T-cell (primary cell): ENCODE results near the gene FBXO44. TPM values are rescaled to one million over a fixed set of nuclear protein-coding genes. Genes with fewer than 3 reads are reported as not detected.
"Not testable (repeated sequence)": the region's sequence is repeated elsewhere in the genome, so short reads cannot be mapped to it uniquely, and the experiment has no call there.

Experiments
- ATAC-seq, 4 experiments: fragments of 200-7000 bp in 3 of 4; fragments of 150-1000 bp in 1 of 4; cut with Tn5 transposase; replicated peaks in 1 of 4; 1 replicate in 3 of 4; 2 replicates in 1 of 4; pipeline ENCODE4 v1.10.0; 2021; ENCODE audit warnings: moderate library complexity in 3 of 4, mild to moderate bottlenecking in 2 of 4, moderate number of reproducible peaks in 1 of 4
- CTCF ChIA-PET, 2 donors: fragments of 300-600 bp; sonication (Branson Sonifier 250); formaldehyde crosslinking; loops; one replicate each; lab custom pipeline; 2022; ENCODE audit warnings: antibody characterized with exemption in 2 of 2; lab: Charles Lee
- POLR2A ChIA-PET, 2 donors: fragments of 300-600 bp; sonication (Branson Sonifier 250); formaldehyde crosslinking; loops; one replicate each; lab custom pipeline; 2022; ENCODE audit warnings: antibody characterized with exemption in 2 of 2; lab: Charles Lee
- DNase-seq, 35 experiments: peaks; one replicate each; pipeline versions ENCODE4 v3.0.0 to v3.0.0-alpha.2; 2013 to 2023
- H3K27ac ChIP-seq: one replicate; pipeline ENCODE4 v1.5.1; 2013; ENCODE audit warnings: low read length
- H3K27me3 ChIP-seq, 2 experiments: replicated peaks in 1 of 2; 1 replicate in 1 of 2; 2 replicates in 1 of 2; pipeline versions ENCODE4 v1.6.1 to v1.7.0; 2013; ENCODE audit warnings: low read length in 1 of 2, mixed read lengths in 1 of 2; ENCODE audit not compliant: control insufficient read depth in 2 of 2, insufficient read depth in 2 of 2; ENCODE audit errors: extremely low read depth in 1 of 2
- H3K36me3 ChIP-seq, 2 donors: 1 replicate in 1 of 2; 2 replicates in 1 of 2; pipeline versions ENCODE4 v1.6.1 to v1.7.0; 2013; ENCODE audit warnings: low read length in 1 of 2; ENCODE audit not compliant: control insufficient read depth in 2 of 2, insufficient read depth in 1 of 2; ENCODE audit errors: extremely low read depth in 1 of 2
- H3K4me1 ChIP-seq, 2 experiments: 1 replicate in 1 of 2; 2 replicates in 1 of 2; pipeline versions ENCODE4 v1.6.1 to v1.7.0; 2013; ENCODE audit warnings: low read length in 2 of 2, mixed read lengths in 1 of 2; ENCODE audit not compliant: insufficient read depth in 2 of 2, control insufficient read depth in 1 of 2; ENCODE audit errors: extremely low read depth in 1 of 2
- H3K4me3 ChIP-seq, 2 donors: 1 replicate in 1 of 2; 2 replicates in 1 of 2; pipeline versions ENCODE4 v1.5.1 to v1.7.0; 2013; ENCODE audit warnings: mild to moderate bottlenecking in 2 of 2, low read length in 1 of 2, moderate library complexity in 1 of 2; ENCODE audit not compliant: control insufficient read depth in 1 of 2; ENCODE audit errors: extremely low read depth in 1 of 2
- H3K9me3 ChIP-seq: 2 replicates; pipeline ENCODE4 v1.7.0; 2013
- H3K27ac Mint-ChIP-seq, 2 donors: one replicate each; pipeline ENCODE4 v1.8.0; 2020 to 2021; ENCODE audit warnings: mild to moderate bottlenecking in 2 of 2, mixed read lengths in 2 of 2
- H3K27me3 Mint-ChIP-seq, 2 donors: one replicate each; pipeline ENCODE4 v1.8.0; 2021 to 2022; ENCODE audit warnings: mixed read lengths in 2 of 2
- H3K36me3 Mint-ChIP-seq: one replicate; pipeline ENCODE4 v1.8.0; 2021; ENCODE audit warnings: mixed read lengths
- H3K4me1 Mint-ChIP-seq, 3 donors: one replicate each; pipeline ENCODE4 v1.8.0; 2020 to 2022; ENCODE audit warnings: mixed read lengths in 3 of 3, mild to moderate bottlenecking in 1 of 3
- H3K4me3 Mint-ChIP-seq, 3 donors: one replicate each; pipeline ENCODE4 v1.8.0; 2020 to 2022; ENCODE audit warnings: mild to moderate bottlenecking in 3 of 3, mixed read lengths in 3 of 3, moderate library complexity in 3 of 3
- H3K9me3 Mint-ChIP-seq, 3 donors: one replicate each; pipeline ENCODE4 v1.8.0; 2020 to 2022; ENCODE audit warnings: mixed read lengths in 3 of 3
- WGBS: methylation state at CpG from one replicate; pipeline ENCODE4 v1.1.5; 2013; ENCODE audit warnings: missing lambda C conversion rate; ENCODE audit not compliant: insufficient coverage; 5-methylcytosine and 5-hydroxymethylcytosine counted together
- total RNA-seq, 35 experiments: library from RNA in 6 of 35; stranded (reverse) in 6 of 35; fragments of 120-200 nt in 1 of 35; gene quantifications; one replicate each; pipeline versions ENCODE4 v1.2.1 to v1.2.4 and lab custom pipeline; 2013 to 2026

The FBXO44 gene
- 10 to 100 TPM; 46.7 to 64.5 (median 54.3) TPM for total RNA-seq
- 26.6 TPM for total RNA-seq (2013)
- total RNA-seq (lab: John Stamatoyannopoulos, UW) = 5.0 to 64.1 (median 38.5) reads per million in 29 experiments

GRCh38 chr1:11654137-11654938 is at the start of gene FBXO44, which contains the start of gene FBXO2:
Gene FBXO44 (plus strand): TSS chr1:11654877. CDS start chr1:11655836, 959 bp downstream.
Gene FBXO2 (minus strand): TSS chr1:11654429. CDS start chr1:11654340, 89 bp downstream.
- H3K36me3 Mint-ChIP-seq = no peaks in the 10 kb centered on the region
- peak within 1 kb of the TSS; percentile 38 for H3K27ac ChIP-seq
- H3K36me3 ChIP-seq = peaks cover 0 to 12% of the 10 kb centered on the region in 2 donors
- DNase-seq = peak in 32 of 35 experiments; percentile 15 to 76 (median 52)
- CTCF ChIA-PET = interaction anchor here (0.7 to 5.6 kb wide), 4 partner anchors 9 to 65 kb away, joined by 3 to 56 read pairs (median 4); partner anchors contain the start of gene FBXO6 (in 1 of the 2)
- H3K4me3 Mint-ChIP-seq = peak within 1 kb of the TSS; percentile 70 to 81 (median 75)
- H3K27me3 Mint-ChIP-seq = no peaks in the 10 kb centered on the region
- POLR2A ChIA-PET = interaction anchor here in 1 of 2 donors (0.7 kb wide), 1 partner anchor 1550 kb away, joined by 5 read pairs; no protein-coding TSS in a partner anchor
- WGBS = 20% methylated on average over 80 of the region's 94 CpGs
- ATAC-seq = peak; percentile 78 to 87 (median 84)
- peaks cover 10 to 47% of the 10 kb centered on the region in 2 experiments for H3K4me1 ChIP-seq
- no peaks in the 10 kb centered on the region for H3K9me3 Mint-ChIP-seq
- no peaks in the 10 kb centered on the region for H3K9me3 ChIP-seq
- peak within 1 kb of the TSS in 1 of 2 donors; percentile 64 for H3K27ac Mint-ChIP-seq
- H3K4me3 ChIP-seq = peak within 1 kb of the TSS; percentile 66 to 68
- H3K27me3 ChIP-seq = peaks cover 0 to 9% of the 10 kb centered on the region in 2 experiments
- peaks cover 30 to 42% (median 38%) of the 10 kb centered on the region in 3 donors for H3K4me1 Mint-ChIP-seq

- 83% methylated on average over 6 of the region's 6 CpGs for WGBS
- Mint-ChIP-seq H3K4me3 (no peak overlapping the region), H3K27ac (no peak overlapping the region), H3K36me3 (no peaks in the 10 kb centered on the region), H3K4me1 (no peaks in the 10 kb centered on the region), H3K9me3 (no peaks in the 10 kb centered on the region), H3K27me3 (peaks cover 7 to 13% of the 10 kb centered on the region in 2 donors)
- Histone ChIP-seq H3K9me3 (no peaks in the 10 kb centered on the region), H3K27me3 (peaks cover 0 to 42% of the 10 kb centered on the region in 2 experiments), H3K4me1 (no peaks in the 10 kb centered on the region), H3K27ac (no peak overlapping the region), H3K36me3 (no peaks in the 10 kb centered on the region), H3K4me3 (no peak overlapping the region)
- ATAC-seq = no peak
- ChIA-PET POLR2A (no interaction called here), CTCF (no interaction called here)
- no peak for DNase-seq
These were observed 47.9 kb upstream of the FBXO44 start for GRCh38 chr1:11606775-11607174.

DNA sequence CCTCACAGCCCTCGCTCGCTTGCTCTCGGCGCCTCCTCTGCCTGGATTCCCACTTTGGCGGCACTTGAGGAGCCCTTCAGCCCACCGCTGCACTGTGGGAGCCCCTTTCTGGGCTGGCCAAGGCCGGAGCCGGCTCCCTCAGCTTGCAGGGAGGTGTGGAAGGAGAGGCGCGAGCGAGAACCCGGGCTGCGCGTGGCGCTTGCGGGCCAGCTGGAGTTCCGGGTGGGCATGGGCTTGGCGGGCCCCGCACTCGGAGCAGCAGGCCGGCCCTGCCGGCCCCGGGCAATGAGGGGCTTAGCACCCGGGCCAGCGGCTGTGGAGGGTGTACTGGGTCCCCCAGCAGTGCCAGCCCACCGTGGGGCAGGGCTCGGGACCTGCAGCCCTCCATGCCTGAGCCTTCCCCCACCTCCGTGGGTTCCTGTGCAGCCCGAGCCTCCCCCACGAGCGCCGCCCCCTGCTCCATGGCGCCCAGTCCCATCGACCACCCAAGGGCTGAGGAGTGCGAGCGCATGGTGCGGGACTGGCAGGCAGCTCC is 46.0 kb upstream of the FBXO44 start:
- DNase-seq, H3K36me3 ChIP-seq, CTCF ChIA-PET, H3K27ac ChIP-seq, H3K27me3 Mint-ChIP-seq, H3K9me3 Mint-ChIP-seq, H3K9me3 ChIP-seq, H3K4me3 Mint-ChIP-seq, ATAC-seq, H3K36me3 Mint-ChIP-seq, H3K4me3 ChIP-seq, H3K27ac Mint-ChIP-seq, POLR2A ChIA-PET, H3K4me1 Mint-ChIP-seq, H3K4me1 ChIP-seq: not testable (repeated sequence)
- WGBS = 86% methylated on average over 19 of the region's 37 CpGs
- H3K27me3 ChIP-seq = peaks cover 0 to 29% of the 10 kb centered on the region in 2 experiments

DNA sequence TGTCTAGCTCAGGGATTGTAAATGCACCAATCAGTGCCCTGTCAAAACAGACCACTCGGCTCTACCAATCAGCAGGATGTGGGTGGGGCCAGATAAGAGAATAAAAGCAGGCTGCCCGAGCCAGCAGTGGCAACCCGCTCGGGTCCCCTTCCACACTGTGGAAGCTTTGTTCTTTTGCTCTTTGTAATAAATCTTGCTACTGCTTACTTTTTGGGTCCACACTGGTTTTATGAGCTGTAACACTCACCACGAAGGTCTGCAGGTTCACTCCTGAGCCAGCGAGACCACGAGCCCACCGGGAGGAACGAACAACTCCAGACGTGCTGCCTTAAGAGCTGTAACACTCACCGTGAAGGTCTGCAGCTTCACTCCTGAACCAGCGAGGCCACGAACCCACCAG is 45.3 kb upstream of the FBXO44 start:
- CTCF ChIA-PET = interaction anchor here in 1 of 2 donors (0.6 kb wide), 1 partner anchor 634 kb away, joined by 4 read pairs; no protein-coding TSS in a partner anchor
- POLR2A ChIA-PET, ATAC-seq, H3K4me1 Mint-ChIP-seq, H3K27me3 Mint-ChIP-seq, H3K4me3 Mint-ChIP-seq, H3K36me3 Mint-ChIP-seq, H3K27ac Mint-ChIP-seq, H3K36me3 ChIP-seq, DNase-seq, H3K27ac ChIP-seq, H3K9me3 Mint-ChIP-seq, H3K9me3 ChIP-seq, H3K4me1 ChIP-seq, H3K4me3 ChIP-seq: not testable (repeated sequence)
- 87% methylated on average over 6 of the region's 13 CpGs for WGBS
- H3K27me3 ChIP-seq = peaks cover 0 to 29% of the 10 kb centered on the region in 2 experiments

DNA sequence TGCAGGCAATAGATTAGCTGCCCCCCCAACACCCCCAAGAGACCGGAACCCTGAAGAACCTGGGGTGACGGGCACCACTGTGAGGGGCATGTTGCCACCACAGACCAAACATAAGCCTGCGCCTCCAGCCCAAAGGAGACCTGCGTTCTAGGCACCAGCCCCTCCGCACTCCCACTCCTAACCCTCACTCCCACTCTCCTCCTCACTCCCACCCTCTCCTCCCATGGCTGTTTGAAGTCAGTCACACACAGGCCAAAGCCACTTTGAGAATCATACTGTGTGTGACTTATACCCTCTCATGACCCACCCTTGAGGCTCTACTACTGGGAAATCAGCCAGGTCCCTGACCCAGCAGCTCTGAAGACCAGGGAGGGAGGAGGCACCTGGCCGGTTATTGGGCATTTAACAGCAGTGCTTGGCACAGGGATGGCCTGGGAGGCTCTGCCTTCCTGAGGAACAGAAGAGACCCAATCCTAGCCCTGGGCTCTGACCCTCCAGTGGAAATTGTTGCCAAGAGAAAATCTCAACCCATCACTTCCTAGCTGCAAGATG is 44.0 kb upstream of the FBXO44 start:
- no peak overlapping the region for H3K27ac Mint-ChIP-seq
- POLR2A ChIA-PET = no interaction called here

GRCh38 chr1:11611638-11612327 is 42.9 kb upstream of the FBXO44 start:
- no peak for ATAC-seq
- no peak for DNase-seq
- no peaks in the 10 kb centered on the region for H3K4me1 ChIP-seq
- 38% methylated on average over 5 of the region's 7 CpGs for WGBS
- Mint-ChIP-seq H3K4me3 (no peak overlapping the region), H3K27me3 (peaks cover 0 to 17% of the 10 kb centered on the region in 2 donors), H3K4me1 (no peaks in the 10 kb centered on the region), H3K27ac (no peak overlapping the region), H3K9me3 (no peaks in the 10 kb centered on the region), H3K36me3 (no peaks in the 10 kb centered on the region)
- no peak overlapping the region for H3K4me3 ChIP-seq
- peaks cover 0 to 42% of the 10 kb centered on the region in 2 experiments for H3K27me3 ChIP-seq
- POLR2A ChIA-PET = no interaction called here
- no peaks in the 10 kb centered on the region for H3K36me3 ChIP-seq
- no peaks in the 10 kb centered on the region for H3K9me3 ChIP-seq
- H3K27ac ChIP-seq = no peak overlapping the region
- CTCF ChIA-PET = no interaction called here

More for the DNA sequence above, 44.0 kb upstream of the FBXO44 start:
- 78% methylated on average over 6 of the region's 6 CpGs for WGBS
- no peak overlapping the region for H3K4me3 Mint-ChIP-seq
- Histone ChIP-seq H3K9me3 (no peaks in the 10 kb centered on the region), H3K4me3 (no peak overlapping the region), H3K4me1 (no peaks in the 10 kb centered on the region), H3K27me3 (peaks cover 0 to 36% of the 10 kb centered on the region in 2 experiments), H3K36me3 (no peaks in the 10 kb centered on the region), H3K27ac (no peak overlapping the region)
- DNase-seq = no peak
- no peaks in the 10 kb centered on the region for H3K9me3 Mint-ChIP-seq
- H3K27me3 Mint-ChIP-seq = peaks cover under 1 to 17% of the 10 kb centered on the region in 2 donors
- no peaks in the 10 kb centered on the region for H3K36me3 Mint-ChIP-seq
- CTCF ChIA-PET = no interaction called here
- H3K4me1 Mint-ChIP-seq = no peaks in the 10 kb centered on the region
- no peak for ATAC-seq
